ENCODE data around the gene CTTNBP2.

The CTTNBP2 gene

GRCh38 chr7:117780832-117781231 is 92.4 kb downstream of the CTTNBP2 start:
- DNase-seq, result no peak

GRCh38 chr7:117777335-117778142 is 95.7 kb downstream of the CTTNBP2 start:
- DNase-seq, result no peak

- no peak for DNase-seq
Observed at GRCh38 chr7:117776224-117776623, 97.0 kb downstream of the CTTNBP2 start.

GRCh38 chr7:117775801-117776200 is 97.4 kb downstream of the CTTNBP2 start:
- no peak for DNase-seq

GRCh38 chr7:117774943-117775342 is 98.3 kb downstream of the CTTNBP2 start:
- DNase-seq, result no peak

- DNase-seq, result no peak
Observed at GRCh38 chr7:117772421-117772820, 100.8 kb downstream of the CTTNBP2 start.

GRCh38 chr7:117771756-117772155 is 101.5 kb downstream of the CTTNBP2 start:
- no peak for DNase-seq

GRCh38 chr7:117769085-117769484 is 104.2 kb downstream of the CTTNBP2 start:
- no peak for DNase-seq

GRCh38 chr7:117767951-117768350 is 105.3 kb downstream of the CTTNBP2 start:
- DNase-seq, result no peak

GRCh38 chr7:117766913-117767312 is 106.3 kb downstream of the CTTNBP2 start:
- no peak for DNase-seq

GRCh38 chr7:117764031-117764430 is 109.2 kb downstream of the CTTNBP2 start:
- DNase-seq, result no peak

- DNase-seq, result no peak
Observed at GRCh38 chr7:117762055-117762454, 111.2 kb downstream of the CTTNBP2 start.

- no peak for DNase-seq
Observed at GRCh38 chr7:117759950-117760640, 113.1 kb downstream of the CTTNBP2 start.

GRCh38 chr7:117757440-117757839 is 115.8 kb downstream of the CTTNBP2 start:
- no peak for DNase-seq

GRCh38 chr7:117756586-117757085 is 116.6 kb downstream of the CTTNBP2 start:
- DNase-seq, result no peak

GRCh38 chr7:117755136-117755535 is 118.1 kb downstream of the CTTNBP2 start:
- DNase-seq, result no peak

- DNase-seq, result no peak
Observed at GRCh38 chr7:117751775-117752174, 121.5 kb downstream of the CTTNBP2 start.

- no peak for DNase-seq
Observed at GRCh38 chr7:117750612-117751563, 122.4 kb downstream of the CTTNBP2 start.

GRCh38 chr7:117741962-117742361 is 131.3 kb downstream of the CTTNBP2 start:
- DNase-seq, result no peak

- no peak for DNase-seq
Observed at GRCh38 chr7:117739085-117739484, 134.2 kb downstream of the CTTNBP2 start.

- no peak for DNase-seq
Observed at GRCh38 chr7:117737926-117738325, 135.3 kb downstream of the CTTNBP2 start.

- no peak for DNase-seq
Observed at GRCh38 chr7:117731455-117731854, 141.8 kb downstream of the CTTNBP2 start.

- DNase-seq, result no peak
Observed at GRCh38 chr7:117730390-117730789, 142.9 kb downstream of the CTTNBP2 start.
